ENCODE data around the gene AHCTF1.

AHCTF1 gene

GRCh38 chr1:246800356-246800755, 131.4 kb downstream of the AHCTF1 start:
- DNase-seq (ENCODE audit: low read depth in 2 of 2) = no peak

- no peak for DNase-seq (ENCODE audit: low read depth in 2 of 2)
These were observed 132.9 kb downstream of the AHCTF1 start for GRCh38 chr1:246798606-246799496.

GRCh38 chr1:246798107-246798506, 133.6 kb downstream of the AHCTF1 start:
- no peak for DNase-seq (ENCODE audit: low read depth in 2 of 2)

- DNase-seq (ENCODE audit: low read depth in 2 of 2) = no peak
These were observed 134.2 kb downstream of the AHCTF1 start for GRCh38 chr1:246797597-246797996.

GRCh38 chr1:246797157-246797556, 134.6 kb downstream of the AHCTF1 start:
- DNase-seq (ENCODE audit: low read depth in 2 of 2) = no peak

GRCh38 chr1:246795906-246796694, 135.6 kb downstream of the AHCTF1 start:
- DNase-seq (ENCODE audit: low read depth in 2 of 2) = no peak

GRCh38 chr1:246794828-246795671, 136.7 kb downstream of the AHCTF1 start:
- DNase-seq (ENCODE audit: low read depth in 2 of 2) = no peak

- DNase-seq (ENCODE audit: low read depth in 2 of 2) = no peak
These were observed 137.5 kb downstream of the AHCTF1 start for GRCh38 chr1:246794048-246794827.

GRCh38 chr1:246793356-246793896, 138.3 kb downstream of the AHCTF1 start:
- no peak for DNase-seq (ENCODE audit: low read depth in 2 of 2)

GRCh38 chr1:246792603-246793002, 139.1 kb downstream of the AHCTF1 start:
- no peak for DNase-seq (ENCODE audit: low read depth in 2 of 2)

- DNase-seq (ENCODE audit: low read depth in 2 of 2) = no peak
These were observed 140.3 kb downstream of the AHCTF1 start for GRCh38 chr1:246791303-246791918.

GRCh38 chr1:246790833-246791232, 140.9 kb downstream of the AHCTF1 start:
- no peak for DNase-seq (ENCODE audit: low read depth in 2 of 2)

GRCh38 chr1:246790364-246790763, 141.4 kb downstream of the AHCTF1 start:
- DNase-seq (ENCODE audit: low read depth in 2 of 2) = no peak

- no peak for DNase-seq (ENCODE audit: low read depth in 2 of 2)
These were observed 142.1 kb downstream of the AHCTF1 start for GRCh38 chr1:246789454-246790339.

Measured in stimulated activated CD8-positive, alpha-beta memory T cell treated with anti-CD3 and anti-CD28 coated beads, Interleukin-15, amount 100 ng/mL, for 48 hours (primary cell).